Inflammatory macrophage treated with lipopolysaccharide for 4 hours (primary cell): Measurements from ENCODE around the gene FBXL7.

Source experiments
- DNase-seq: peaks from one replicate; pipeline ENCODE4 v3.0.0-alpha.2; 2020

Gene FBXL7

DNA sequence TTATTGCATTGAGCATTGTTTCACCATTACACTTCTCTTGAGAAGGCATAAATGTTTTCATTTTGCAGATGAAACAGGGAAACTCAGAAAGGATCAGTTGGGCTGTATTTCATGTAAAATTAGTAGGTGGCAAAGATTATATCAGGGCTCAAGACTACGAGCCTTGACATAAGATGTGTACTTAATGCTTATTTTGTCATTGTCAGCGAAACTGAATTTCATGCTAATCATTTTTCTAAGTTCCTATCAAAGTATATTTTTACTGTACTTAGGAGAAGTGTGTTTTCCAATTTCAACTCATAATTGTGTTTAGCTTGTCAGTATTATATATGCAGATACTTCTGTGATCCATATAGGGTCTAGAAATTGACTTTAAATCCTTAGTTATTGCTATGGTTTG, 123.8 kb downstream of the FBXL7 start:
- DNase-seq = no peak

GRCh38 chr5:15627109-15627508, 127.1 kb downstream of the FBXL7 start:
- DNase-seq = no peak

DNA sequence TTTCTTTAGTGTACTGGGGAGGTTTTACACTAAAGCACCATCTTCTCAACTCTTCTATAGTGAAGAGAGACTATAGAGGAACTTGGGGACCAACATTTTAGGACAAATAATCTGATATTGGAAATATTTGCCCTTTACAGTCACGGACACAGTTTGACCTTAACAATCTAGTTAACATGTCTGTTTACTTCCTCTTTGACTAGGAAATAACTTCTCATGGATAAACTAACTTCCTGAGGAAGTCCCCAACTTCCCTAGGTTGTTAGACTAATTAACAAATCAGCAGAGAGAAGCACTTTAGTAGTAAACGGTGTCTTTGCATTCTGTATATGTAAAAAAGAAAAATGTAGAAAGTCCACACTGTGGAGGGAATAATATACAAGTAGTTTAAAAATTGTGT, 127.7 kb downstream of the FBXL7 start:
- no peak for DNase-seq

DNA sequence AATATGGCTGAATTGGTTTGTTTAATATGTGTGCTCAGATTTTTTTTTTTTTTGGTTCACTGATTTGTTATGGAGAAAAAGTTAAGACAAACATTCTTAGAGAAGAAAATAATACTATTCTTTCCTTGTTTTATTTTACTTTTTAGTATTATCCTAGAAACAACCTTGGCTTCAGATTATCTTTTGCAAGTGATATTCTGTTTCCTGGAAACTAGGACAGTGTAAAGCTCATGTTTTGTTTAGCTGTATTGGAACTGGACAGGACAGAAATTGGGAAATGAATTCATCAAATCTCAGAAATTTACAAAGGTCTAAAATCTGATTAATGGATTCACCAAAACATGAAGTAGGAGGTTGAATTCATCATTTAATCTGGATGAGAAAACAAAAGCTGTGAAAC, 130.5 kb downstream of the FBXL7 start:
- no peak for DNase-seq

- DNase-seq = no peak
These were observed 134.8 kb downstream of the FBXL7 start for GRCh38 chr5:15634591-15635288.

- DNase-seq = no peak
These were observed 135.3 kb downstream of the FBXL7 start for GRCh38 chr5:15635289-15635616.

GRCh38 chr5:15637345-15637744, 137.4 kb downstream of the FBXL7 start:
- DNase-seq = no peak

DNA sequence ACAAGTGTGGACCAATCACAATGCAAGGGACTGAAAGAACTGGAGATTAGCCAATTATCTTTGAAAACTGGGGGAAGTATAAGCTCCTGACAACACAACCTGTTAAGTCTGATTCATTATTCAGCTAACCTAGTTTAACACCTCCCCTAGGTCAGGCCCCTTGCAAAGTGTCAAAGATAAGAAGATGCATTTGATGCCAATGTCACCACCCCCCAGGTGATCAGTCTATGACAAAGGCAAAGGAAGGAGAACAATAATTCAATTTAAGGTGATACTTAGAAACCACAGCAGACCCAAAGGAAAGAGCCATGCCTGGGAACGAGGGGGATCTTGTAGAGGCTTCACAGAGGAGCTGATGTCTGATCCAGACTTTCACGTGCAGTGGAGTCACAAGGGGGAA, 137.9 kb downstream of the FBXL7 start:
- DNase-seq = no peak

GRCh38 chr5:15638296-15638695, 138.3 kb downstream of the FBXL7 start:
- no peak for DNase-seq

- no peak for DNase-seq
These were observed 139.3 kb downstream of the FBXL7 start for GRCh38 chr5:15639288-15639687.

GRCh38 chr5:15640116-15640515, 140.1 kb downstream of the FBXL7 start:
- no peak for DNase-seq

GRCh38 chr5:15643731-15644130, 143.8 kb downstream of the FBXL7 start:
- no peak for DNase-seq

- no peak for DNase-seq
These were observed 145.6 kb downstream of the FBXL7 start for GRCh38 chr5:15645381-15646160.

GRCh38 chr5:15646371-15646770, 146.4 kb downstream of the FBXL7 start:
- no peak for DNase-seq

DNA sequence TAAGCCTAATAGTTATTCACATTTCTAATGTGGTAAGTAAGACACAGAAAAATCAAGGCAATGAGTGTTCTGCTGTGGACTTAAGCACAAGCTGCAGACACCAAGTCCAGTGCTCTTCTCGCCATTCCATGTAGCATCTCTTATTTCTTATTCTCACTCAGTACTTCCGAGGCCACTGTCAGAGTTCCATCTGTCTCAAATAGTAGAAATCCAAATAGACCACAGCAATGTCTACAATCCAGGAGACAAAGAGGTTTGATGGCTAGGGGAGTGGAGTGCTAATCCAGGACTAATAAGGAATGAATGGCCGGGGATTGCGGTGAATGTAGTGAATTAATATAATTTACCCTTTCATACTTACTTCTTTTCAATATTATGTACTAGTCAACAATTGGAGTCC, 147.3 kb downstream of the FBXL7 start:
- no peak for DNase-seq

- no peak for DNase-seq
These were observed 150.3 kb downstream of the FBXL7 start for GRCh38 chr5:15650266-15650665.

- no peak for DNase-seq
These were observed 154.8 kb downstream of the FBXL7 start for GRCh38 chr5:15654779-15655178.

- no peak for DNase-seq
These were observed 155.7 kb downstream of the FBXL7 start for GRCh38 chr5:15655683-15656082.

DNA sequence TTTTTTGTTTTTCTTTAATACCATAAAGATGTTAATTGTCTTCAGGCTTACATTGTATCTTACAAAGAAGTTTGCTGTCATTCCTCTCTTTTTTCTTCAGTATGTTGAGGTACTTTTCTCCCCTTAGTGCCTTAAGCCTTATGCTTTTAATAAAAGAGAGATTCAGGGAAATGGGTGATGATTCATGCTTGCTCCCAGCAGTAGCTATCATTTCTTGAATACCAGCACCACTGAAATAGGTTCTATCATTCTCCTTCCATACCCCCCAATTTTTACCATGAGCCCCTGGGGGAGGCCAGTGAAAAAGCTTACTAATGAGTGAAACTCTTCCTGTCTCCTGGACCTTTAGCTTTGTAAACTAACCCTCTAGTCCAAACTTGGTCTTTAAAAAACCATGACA, 165.0 kb downstream of the FBXL7 start:
- no peak for DNase-seq

GRCh38 chr5:15669826-15670225, 169.8 kb downstream of the FBXL7 start:
- DNase-seq = no peak

DNA sequence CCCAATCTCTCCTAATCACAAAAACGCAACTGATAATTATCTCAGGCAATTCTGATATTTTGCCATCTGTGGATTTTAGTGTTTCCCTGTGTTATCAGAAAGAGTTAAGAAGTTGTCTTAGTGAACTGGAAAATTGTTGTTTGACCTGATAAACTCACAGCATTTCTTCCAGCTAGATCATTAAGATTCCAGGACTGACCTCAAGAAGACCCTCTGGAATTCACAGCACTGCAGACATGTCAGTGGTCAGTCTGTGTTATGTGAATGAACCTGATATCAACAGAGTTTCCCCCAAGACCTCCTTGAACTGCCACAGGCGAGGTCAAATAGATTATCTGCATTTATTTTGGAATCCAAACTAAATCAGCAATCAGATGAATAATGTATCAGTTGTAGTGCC, 174.7 kb downstream of the FBXL7 start:
- DNase-seq = no peak

DNA sequence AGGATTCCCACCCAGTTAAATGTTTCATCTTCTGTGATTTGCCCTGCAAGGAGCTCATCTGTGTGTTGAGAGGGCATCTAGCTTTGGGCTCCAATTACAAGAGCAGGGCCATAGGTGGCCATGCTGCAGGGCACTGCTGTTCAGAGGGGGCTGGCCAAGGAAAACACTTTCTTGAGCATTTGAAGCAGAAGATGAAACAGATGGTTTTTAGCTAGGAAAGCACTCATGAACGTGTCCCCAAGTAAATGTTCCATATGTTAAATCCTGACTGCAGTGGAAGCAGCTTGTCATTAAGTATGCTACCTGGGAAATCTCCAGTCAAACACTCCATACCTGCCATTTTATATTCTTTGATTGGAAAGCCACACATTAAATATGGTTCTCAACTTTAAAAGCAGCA, 176.6 kb downstream of the FBXL7 start:
- no peak for DNase-seq

DNA sequence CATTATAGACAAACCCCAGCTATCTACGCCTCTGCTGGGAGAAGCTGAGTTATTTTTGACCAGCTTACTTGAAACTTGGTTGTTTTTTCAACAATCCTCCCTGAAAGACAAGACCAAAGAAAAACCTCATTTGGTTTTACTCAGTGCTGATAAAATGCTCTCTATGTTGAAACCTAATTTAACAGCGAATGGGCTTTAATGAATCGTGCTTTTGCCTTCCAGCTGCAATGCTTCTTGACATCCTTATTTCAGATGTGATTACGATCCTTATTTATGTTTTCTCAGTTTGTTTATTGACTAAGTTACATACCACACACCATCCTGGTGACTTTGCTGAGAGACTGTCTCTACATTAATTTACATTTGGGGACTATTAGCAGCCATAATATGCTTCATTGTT, 179.2 kb downstream of the FBXL7 start:
- no peak for DNase-seq

- no peak for DNase-seq
These were observed 180.5 kb downstream of the FBXL7 start for GRCh38 chr5:15680455-15680854.

DNA sequence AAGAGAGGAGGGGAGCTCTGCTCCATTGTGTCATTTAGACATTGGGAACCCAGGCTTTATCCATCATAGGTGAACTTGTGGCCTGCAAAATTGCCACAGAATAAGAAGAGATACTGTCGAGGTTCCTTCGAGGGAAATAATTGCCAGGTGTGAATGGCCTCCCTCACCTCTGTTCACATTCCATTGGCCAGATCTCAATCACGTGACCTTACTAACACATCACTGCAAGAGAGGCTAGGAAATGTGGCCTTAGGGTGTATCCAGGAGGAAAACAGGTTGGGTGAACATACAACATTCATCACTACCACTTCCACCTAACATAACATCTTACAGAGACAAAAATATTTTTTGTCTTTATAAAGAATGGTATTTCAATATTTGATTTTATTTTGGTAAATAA, 182.1 kb downstream of the FBXL7 start:
- DNase-seq = no peak
